Muscle of leg (tissue), 11 donors: ENCODE data around the gene FUT6. TPM values are rescaled to one million over a fixed set of nuclear protein-coding genes. Genes with fewer than 3 reads are reported as not detected.

Experiments used
- DNase-seq: peaks from one replicate; pipeline ENCODE4 v3.0.0; 2013
- H3K27ac ChIP-seq: one replicate; pipeline ENCODE4 v1.5.1; 2013; ENCODE audit warnings: mild to moderate bottlenecking, low read length, control low read depth
- H3K27me3 ChIP-seq: one replicate; pipeline ENCODE4 v1.6.1; 2013; ENCODE audit warnings: low read length; ENCODE audit not compliant: control insufficient read depth, insufficient read depth
- H3K36me3 ChIP-seq: one replicate; pipeline ENCODE4 v1.6.1; 2013; ENCODE audit warnings: low read length; ENCODE audit not compliant: control insufficient read depth, insufficient read depth
- H3K4me1 ChIP-seq: one replicate; pipeline ENCODE4 v1.6.1; 2013; ENCODE audit warnings: low read length; ENCODE audit not compliant: control insufficient read depth, insufficient read depth
- H3K4me3 ChIP-seq: one replicate; pipeline ENCODE4 v1.5.1; 2013; ENCODE audit warnings: low read length, control low read depth
- H3K9me3 ChIP-seq: replicated peaks from 2 replicates; pipeline ENCODE4 v1.6.1; 2013; ENCODE audit warnings: low read depth, low read length; ENCODE audit not compliant: control insufficient read depth
- WGBS: methylation state at CpG from one replicate; pipeline ENCODE4 v1.1.5; 2013; ENCODE audit warnings: missing lambda C conversion rate; ENCODE audit not compliant: insufficient coverage; 5-methylcytosine and 5-hydroxymethylcytosine counted together
- polyA plus RNA-seq, 8 donors: library from polyadenylated mRNA; unstranded; fragments of 120-200 nt; gene quantifications; one replicate each; pipeline versions ENCODE4 v1.2.1 to v1.2.3, GENCODE V29; 2013; ENCODE audit warnings: inconsistent platforms in 1 of 8, low replicate concordance in 1 of 8; ENCODE audit not compliant: insufficient read length in 8 of 8, insufficient read depth in 1 of 8
- total RNA-seq: library from RNA; stranded (reverse); fragments of 120-200 nt; gene quantifications from one replicate; pipeline ENCODE4 v1.2.4, GENCODE V29; 2013

Gene FUT6
- total and polyA plus RNA-seq, 9 donors: 0.05 to 0.09 TPM; not detected in 7

DNA sequence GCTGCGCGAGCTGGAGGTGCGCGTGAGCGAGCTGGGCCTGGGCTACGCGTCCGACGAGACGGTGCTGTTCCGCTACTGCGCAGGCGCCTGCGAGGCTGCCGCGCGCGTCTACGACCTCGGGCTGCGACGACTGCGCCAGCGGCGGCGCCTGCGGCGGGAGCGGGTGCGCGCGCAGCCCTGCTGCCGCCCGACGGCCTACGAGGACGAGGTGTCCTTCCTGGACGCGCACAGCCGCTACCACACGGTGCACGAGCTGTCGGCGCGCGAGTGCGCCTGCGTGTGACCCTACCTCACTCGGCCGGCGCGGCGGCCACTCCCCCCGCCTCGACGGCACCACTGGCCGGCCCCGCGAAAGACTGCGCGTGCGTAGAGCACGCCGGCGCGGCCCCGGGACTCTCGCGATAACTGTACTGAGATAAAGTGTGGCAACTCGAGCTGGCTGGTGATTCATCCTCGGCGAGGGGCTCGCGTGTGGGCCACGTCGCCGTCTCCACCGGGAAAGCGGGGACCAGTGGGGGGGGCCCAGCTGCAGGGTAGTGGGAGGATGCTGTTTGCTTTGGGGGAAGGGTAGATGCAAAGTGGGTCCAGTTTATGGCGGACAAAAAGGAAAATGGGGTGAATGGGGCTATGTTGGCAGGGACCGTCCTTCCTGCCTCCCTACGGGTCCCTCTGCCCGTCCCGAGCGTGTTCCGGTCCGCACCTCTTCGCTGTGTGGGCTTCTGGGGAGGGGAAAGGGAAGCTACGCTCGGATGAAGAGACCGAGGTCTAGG, 11.4 kb downstream of the FUT6 start:
- no peaks in the 10 kb centered on the region for H3K36me3 ChIP-seq
- peaks cover 15% of the 10 kb centered on the region for H3K27me3 ChIP-seq
- H3K4me3 ChIP-seq: peak overlapping the region; percentile 68
- H3K27ac ChIP-seq: peak overlapping the region; percentile 91
- under 1% methylated on average over 88 of the region's 91 CpGs for WGBS
- no peaks in the 10 kb centered on the region for H3K9me3 ChIP-seq
- peaks cover 31% of the 10 kb centered on the region for H3K4me1 ChIP-seq
- peak; percentile 97 for DNase-seq

DNA sequence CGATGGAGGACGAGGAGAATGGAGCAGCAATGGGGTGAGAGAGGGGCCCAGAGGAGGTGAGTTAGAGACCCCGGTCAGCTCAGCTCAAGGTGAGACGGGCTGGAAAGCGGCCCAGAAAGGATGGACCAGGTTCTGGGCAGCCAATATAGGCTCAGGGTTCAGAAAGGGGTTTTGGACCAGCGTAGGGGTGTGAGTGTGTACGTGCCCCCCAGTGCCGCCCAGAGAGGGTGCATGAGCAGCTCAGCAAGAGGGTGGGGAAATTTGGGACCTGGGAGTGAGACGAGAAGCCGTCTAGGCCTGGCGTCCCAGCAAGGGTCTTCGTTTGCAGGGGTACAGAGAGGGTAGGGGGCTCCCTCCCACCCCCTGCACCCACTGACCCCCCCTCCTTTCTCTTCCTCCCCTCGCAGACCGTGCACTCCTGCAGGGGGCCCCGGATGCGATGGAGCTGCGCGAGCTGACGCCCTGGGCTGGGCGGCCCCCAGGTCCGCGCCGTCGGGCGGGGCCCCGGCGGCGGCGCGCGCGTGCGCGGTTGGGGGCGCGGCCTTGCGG, 12.1 kb downstream of the FUT6 start:
- DNase-seq: no peak
- Histone ChIP-seq H3K27me3 (peaks cover 16% of the 10 kb centered on the region), H3K36me3 (no peaks in the 10 kb centered on the region), H3K27ac (peak overlapping the region; percentile 20), H3K4me1 (peaks cover 31% of the 10 kb centered on the region), H3K4me3 (peak overlapping the region; percentile 68), H3K9me3 (no peaks in the 10 kb centered on the region)
- WGBS: 9% methylated on average over 31 of the region's 37 CpGs

DNA sequence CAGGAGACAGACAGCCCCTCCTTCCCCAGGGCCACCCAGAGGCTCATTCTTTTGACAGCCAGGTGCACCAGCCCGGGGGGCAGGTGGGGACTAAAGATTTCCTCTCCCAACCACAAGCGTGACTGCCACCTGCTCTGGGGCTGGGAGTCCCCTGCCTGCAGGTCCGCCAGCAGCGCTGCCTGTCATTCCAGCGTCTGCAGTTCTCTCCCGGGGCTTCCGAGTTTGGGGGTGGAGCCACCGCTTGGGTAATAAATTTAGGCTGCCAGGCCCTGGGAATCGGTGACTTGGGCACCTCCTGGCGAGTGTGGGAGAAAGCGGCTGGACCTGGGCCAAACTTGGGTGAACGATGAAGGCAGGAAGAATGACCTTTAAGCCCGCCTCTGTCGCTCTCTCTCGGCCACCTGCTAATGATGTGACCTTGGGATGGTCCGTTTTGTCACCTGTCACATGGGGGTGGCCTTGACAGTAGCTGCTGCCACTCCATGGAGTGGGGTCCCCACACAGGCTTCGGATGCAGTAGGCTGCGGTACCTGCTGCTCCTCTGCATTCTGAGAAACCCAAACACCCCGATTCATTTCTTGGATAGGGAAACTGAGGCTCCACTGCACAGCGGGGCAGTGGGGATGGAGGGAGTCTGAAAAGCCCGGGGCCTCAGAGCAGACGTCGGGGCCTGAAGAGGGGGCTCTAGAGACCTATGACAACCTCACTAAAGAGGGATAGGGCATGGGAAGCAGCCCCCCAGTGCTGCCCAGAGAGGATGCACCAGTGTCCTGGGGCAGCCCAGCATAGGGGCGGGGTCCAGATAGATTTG, 12.8 kb downstream of the FUT6 start:
- 22% methylated on average over 21 of the region's 24 CpGs for WGBS
- peaks cover 35% of the 10 kb centered on the region for H3K4me1 ChIP-seq
- peaks cover 17% of the 10 kb centered on the region for H3K27me3 ChIP-seq
- no peaks in the 10 kb centered on the region for H3K36me3 ChIP-seq
- H3K4me3 ChIP-seq: no peak overlapping the region
- DNase-seq: peak; percentile 69
- no peak overlapping the region for H3K27ac ChIP-seq
- H3K9me3 ChIP-seq: no peaks in the 10 kb centered on the region

DNA sequence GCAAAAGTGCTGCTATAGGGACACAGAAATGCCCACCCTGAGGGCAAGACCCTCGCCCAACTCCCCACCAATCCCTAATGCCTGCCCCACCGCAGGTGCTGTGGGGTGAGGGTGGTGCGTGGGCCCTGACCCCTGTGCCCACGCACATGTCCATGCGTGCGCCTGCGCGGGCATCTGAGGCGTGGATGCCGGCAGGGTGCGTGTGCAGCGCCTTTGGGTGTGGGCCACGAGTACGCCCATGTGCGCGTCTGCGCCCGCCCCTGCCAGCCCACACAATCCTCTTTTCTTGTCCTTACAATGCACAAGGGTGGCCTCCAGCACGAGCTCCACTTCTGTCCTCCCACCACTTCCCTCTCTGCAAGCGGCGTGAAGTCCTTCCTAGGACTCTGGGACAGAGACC, 14.3 kb downstream of the FUT6 start:
- Histone ChIP-seq H3K27ac (no peak overlapping the region), H3K27me3 (peaks cover 17% of the 10 kb centered on the region), H3K4me3 (no peak overlapping the region), H3K9me3 (no peaks in the 10 kb centered on the region), H3K4me1 (peaks cover 35% of the 10 kb centered on the region), H3K36me3 (no peaks in the 10 kb centered on the region)
- DNase-seq: no peak
- WGBS: 93% methylated on average over 16 of the region's 21 CpGs

DNA sequence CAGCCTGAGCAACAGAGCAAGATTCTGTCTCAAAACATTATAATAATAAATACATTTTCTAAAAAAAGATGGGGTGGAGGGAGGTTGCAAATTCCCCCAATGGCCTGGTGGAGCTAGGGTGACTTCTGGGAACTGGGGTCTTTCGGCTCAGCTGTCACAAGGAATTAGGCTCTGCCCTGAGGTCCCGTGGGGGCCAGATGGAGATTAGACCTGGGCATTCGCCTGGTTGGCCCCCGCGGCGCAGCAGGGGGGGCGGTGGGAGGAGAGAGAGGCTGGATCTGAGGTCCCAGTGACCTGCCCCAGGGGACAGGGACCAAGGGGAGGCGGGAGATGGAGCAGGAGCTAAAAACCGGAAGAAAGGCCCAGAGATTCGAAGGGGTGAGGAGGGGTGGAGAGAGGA, 14.8 kb downstream of the FUT6 start:
- Histone ChIP-seq H3K27me3 (peaks cover 14% of the 10 kb centered on the region), H3K36me3 (no peaks in the 10 kb centered on the region), H3K9me3 (no peaks in the 10 kb centered on the region), H3K27ac (no peak overlapping the region), H3K4me1 (peaks cover 32% of the 10 kb centered on the region), H3K4me3 (no peak overlapping the region)
- no peak for DNase-seq
- 76% methylated on average over 9 of the region's 10 CpGs for WGBS

DNA sequence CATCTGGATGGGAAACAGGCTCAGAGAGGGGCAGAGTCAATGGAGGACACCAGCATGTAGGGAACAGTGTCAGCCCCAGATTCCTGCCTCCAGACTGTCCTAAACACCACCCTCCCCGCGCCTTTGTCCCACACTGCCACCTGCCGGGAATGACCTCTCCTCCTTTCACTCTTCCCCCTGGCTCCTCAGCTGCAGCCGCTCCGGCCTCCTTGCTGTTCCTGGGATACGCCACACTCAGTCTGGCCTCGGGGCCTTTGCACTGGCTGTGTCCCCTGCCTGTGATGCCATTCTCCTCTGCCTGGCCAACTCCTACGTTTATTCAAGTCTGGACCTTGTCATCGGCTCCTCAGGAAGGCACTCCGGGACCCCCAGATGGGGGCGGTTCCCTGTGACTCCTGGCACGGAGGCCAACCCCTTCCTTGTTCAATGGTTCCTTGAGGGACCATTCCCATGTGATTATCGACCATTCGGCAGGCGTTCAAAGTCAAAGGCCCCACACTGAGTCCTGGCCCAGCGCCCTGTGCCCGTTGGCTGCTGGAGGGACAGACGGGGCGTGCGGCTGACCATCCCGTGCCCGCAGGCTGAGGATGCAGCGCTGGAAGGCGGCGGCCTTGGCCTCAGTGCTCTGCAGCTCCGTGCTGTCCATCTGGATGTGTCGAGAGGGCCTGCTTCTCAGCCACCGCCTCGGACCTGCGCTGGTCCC, 15.8 kb downstream of the FUT6 start:
- Histone ChIP-seq H3K27me3 (peaks cover 4% of the 10 kb centered on the region), H3K4me1 (peaks cover 23% of the 10 kb centered on the region), H3K9me3 (no peaks in the 10 kb centered on the region), H3K4me3 (no peak overlapping the region), H3K36me3 (no peaks in the 10 kb centered on the region), H3K27ac (no peak overlapping the region)
- WGBS: 81% methylated on average over 30 of the region's 30 CpGs
- DNase-seq: no peak

DNA sequence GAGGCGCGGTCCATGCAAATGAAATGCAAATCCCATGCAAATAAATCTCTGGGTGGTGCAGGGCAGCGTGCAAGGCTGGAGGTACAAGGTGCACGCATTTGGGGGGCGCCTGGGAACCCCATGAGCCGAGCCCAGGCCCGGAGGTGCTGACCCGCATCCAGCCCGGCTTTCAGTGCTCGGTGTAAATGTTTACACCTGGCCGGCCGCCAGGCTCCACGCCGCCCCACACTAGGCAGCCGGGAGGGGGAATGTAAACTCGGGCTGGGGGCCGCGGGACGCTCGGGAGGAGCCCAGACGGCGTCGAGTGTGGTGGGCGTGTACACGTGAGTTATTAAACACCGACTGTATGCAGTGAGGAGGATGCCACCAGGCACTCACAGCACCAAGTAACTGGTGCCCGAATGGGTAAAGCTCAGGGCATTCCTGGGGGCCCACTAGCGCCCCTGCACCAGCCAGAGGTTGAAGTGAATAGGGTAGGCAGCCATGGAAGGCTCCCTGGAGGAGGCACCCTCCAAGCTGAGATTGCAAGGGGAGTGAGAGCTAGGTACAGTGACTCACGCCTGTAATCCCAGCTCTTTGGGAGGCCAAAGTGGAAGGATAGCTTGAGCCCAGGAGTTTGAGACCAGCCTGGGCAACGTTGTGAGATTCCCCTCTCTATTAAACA, 17.2 kb downstream of the FUT6 start:
- Histone ChIP-seq H3K4me1 (peaks cover 15% of the 10 kb centered on the region), H3K9me3 (no peaks in the 10 kb centered on the region), H3K27me3 (peaks cover 4% of the 10 kb centered on the region), H3K4me3 (no peak overlapping the region), H3K27ac (no peak overlapping the region), H3K36me3 (no peaks in the 10 kb centered on the region)
- DNase-seq: no peak
- 42% methylated on average over 28 of the region's 30 CpGs for WGBS

DNA sequence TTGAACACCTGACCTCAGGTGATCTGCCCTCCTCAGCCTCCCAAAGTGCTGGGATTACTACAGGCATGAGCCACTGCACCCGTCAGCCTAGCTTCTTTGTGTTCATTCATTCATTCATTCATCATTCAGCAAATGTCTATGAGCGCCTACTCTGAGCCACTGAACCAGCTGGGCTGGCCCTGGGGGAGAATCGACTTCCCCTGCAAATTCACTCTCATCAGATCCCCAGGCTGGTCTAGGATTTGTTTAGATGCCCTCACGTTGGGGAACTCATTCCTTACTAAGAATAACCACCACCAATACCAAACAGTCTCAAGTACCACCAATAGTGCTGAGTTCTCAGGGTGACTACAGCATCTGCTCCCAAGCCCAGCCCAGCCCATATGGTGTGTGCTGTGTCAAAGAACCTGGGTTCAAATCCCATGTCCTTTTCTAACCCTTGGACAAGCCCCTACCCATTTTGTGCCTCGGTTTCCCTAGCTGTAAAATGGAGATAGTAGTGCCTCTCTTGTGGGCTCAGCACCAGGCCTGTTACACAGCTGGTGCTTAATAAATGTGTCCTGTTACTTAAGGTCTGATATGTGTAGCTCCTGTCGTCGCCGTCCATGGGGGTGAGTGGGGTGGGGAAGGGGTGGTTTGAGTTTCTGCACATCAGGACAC, 17.9 kb downstream of the FUT6 start:
- no peak overlapping the region for H3K4me3 ChIP-seq
- peaks cover 10% of the 10 kb centered on the region for H3K4me1 ChIP-seq
- H3K9me3 ChIP-seq: no peaks in the 10 kb centered on the region
- H3K27me3 ChIP-seq: peaks cover 4% of the 10 kb centered on the region
- 71% methylated on average over 5 of the region's 8 CpGs for WGBS
- no peak for DNase-seq
- H3K27ac ChIP-seq: no peak overlapping the region
- H3K36me3 ChIP-seq: no peaks in the 10 kb centered on the region

DNA sequence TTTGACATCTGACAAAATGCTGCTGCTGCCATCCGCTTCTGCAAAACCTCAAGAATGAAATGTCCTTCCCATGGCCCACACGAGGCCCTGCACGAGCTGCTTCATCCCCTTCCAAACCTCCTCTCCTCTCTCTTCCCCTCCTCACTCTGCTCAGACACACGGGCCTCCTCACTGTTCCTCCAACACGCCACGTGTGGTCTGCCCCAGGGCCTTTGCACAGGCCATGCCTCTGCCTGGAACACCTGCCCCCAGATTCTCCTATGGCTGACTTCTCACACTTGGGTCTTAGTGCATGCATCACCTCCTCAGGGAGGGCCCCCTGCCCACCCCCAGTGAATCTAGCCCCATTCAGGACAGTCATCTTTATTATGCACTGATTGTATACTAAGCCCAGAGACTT, 18.7 kb downstream of the FUT6 start:
- H3K4me3 ChIP-seq: no peak overlapping the region
- H3K36me3 ChIP-seq: no peaks in the 10 kb centered on the region
- peaks cover 5% of the 10 kb centered on the region for H3K4me1 ChIP-seq
- WGBS: 53% methylated on average over 6 of the region's 6 CpGs
- H3K27ac ChIP-seq: no peak overlapping the region
- DNase-seq: no peak
- no peaks in the 10 kb centered on the region for H3K9me3 ChIP-seq
- H3K27me3 ChIP-seq: peaks cover 4% of the 10 kb centered on the region
